Sigmoid colon (tissue), 3 donors: ENCODE measurements around the gene SLC29A4.

Source experiments
- POLR2A ChIP-seq, 2 donors: fragments of 450-650 bp; IDR thresholded peaks; one replicate each; pipeline ENCODE4 v1.6.1; 2016; ENCODE audit warnings: antibody characterized with exemption in 2 of 2, mild to moderate bottlenecking in 2 of 2, moderate library complexity in 2 of 2
- TF ChIP-seq, protein P1 (sequence below), 4 experiments: fragments of 450-650 bp in 3 of 4; fragments of 200-600 bp in 1 of 4; IDR thresholded peaks; one replicate each; pipeline ENCODE4 v1.5.1; 2016 to 2019; ENCODE audit warnings: antibody characterized with exemption in 4 of 4, mild to moderate bottlenecking in 3 of 4, moderate library complexity in 2 of 4

DNA sequence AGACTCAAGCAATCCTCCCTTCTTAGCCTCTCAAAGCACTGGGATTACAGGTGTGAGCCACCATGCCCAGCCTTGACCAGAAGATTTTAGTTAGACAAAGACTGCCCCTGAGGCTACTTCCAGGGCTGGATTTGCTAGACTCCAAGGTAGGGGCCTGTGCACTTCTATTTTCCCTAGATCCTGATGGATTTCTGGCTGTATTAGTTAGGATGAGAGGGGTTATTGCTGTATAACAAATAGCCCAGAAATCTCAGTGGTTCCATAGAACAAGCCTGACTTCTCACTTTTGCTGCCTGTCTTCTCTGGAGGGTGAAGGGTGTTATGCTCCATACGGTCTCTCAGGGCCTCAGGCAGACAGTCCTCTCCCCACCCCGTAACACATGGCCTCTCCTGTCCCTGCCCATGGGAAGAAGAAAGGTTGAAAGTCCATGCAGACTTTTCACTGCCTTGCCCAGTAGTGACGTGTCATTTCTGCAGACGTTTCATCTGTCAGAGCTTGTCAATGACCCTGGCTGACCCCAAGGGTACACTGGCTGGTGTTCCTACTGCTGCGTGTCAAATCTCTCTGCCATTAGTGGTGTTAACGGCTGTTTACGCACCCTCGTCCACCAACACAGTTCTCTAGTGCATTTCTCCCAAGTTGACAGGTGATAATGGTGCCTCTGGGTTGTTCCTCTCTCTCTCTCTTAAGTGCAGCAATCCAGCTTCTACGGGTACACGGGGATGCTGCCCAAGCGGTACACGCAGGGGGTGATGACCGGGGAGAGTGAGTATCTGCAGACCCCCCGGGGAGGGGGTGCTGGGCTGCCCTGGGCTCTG is 11.6 kb downstream of the SLC29A4 start:
- TF ChIP-seq, protein P1, sequence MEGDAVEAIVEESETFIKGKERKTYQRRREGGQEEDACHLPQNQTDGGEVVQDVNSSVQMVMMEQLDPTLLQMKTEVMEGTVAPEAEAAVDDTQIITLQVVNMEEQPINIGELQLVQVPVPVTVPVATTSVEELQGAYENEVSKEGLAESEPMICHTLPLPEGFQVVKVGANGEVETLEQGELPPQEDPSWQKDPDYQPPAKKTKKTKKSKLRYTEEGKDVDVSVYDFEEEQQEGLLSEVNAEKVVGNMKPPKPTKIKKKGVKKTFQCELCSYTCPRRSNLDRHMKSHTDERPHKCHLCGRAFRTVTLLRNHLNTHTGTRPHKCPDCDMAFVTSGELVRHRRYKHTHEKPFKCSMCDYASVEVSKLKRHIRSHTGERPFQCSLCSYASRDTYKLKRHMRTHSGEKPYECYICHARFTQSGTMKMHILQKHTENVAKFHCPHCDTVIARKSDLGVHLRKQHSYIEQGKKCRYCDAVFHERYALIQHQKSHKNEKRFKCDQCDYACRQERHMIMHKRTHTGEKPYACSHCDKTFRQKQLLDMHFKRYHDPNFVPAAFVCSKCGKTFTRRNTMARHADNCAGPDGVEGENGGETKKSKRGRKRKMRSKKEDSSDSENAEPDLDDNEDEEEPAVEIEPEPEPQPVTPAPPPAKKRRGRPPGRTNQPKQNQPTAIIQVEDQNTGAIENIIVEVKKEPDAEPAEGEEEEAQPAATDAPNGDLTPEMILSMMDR (IDR thresholded peaks at IDR 0.05) = no peak
- TF ChIP-seq POLR2A (IDR thresholded peaks at IDR 0.05) = no peak
